Activated CD4-positive, CD25-positive, alpha-beta regulatory T cell treated with anti-CD3 and anti-CD28 coated beads, Interleukin-2, amount 50 U/mL, for 24 hours (primary cell): ENCODE results near the gene UBE2G2.

Experiments used
- ATAC-seq, 2 donors: fragments of 150-1000 bp; cut with Tn5 transposase; one replicate each; pipeline ENCODE4 v1.10.0; 2021; ENCODE audit warnings: mild to moderate bottlenecking in 1 of 2, moderate library complexity in 1 of 2

UBE2G2 gene

GRCh38 chr21:44801468-44802395, at the start of gene UBE2G2:
UBE2G2 (minus strand) TSS chr21:44801820; CDS start chr21:44801748, 72 bp downstream.
- peak; percentile 96 to 97 for ATAC-seq

GRCh38 chr21:44850905-44851657, 49.5 kb upstream of the UBE2G2 start:
- no peak for ATAC-seq

GRCh38 chr21:44850208-44850800, 48.7 kb upstream of the UBE2G2 start:
- ATAC-seq: no peak

- no peak for ATAC-seq
Observed at GRCh38 chr21:44849616-44850130, 48.1 kb upstream of the UBE2G2 start.

GRCh38 chr21:44848821-44849521, 47.4 kb upstream of the UBE2G2 start:
- ATAC-seq: no peak

- ATAC-seq: no peak
Observed at GRCh38 chr21:44847261-44848056, 45.8 kb upstream of the UBE2G2 start.

- ATAC-seq: peak; percentile 55 to 71
Observed at GRCh38 chr21:44846485-44847260, 45.1 kb upstream of the UBE2G2 start.

- no peak for ATAC-seq
Observed at GRCh38 chr21:44846224-44846484, 44.5 kb upstream of the UBE2G2 start.

GRCh38 chr21:44845418-44846223, 44.0 kb upstream of the UBE2G2 start:
- peak; percentile 68 to 72 for ATAC-seq

GRCh38 chr21:44844256-44844655, 42.6 kb upstream of the UBE2G2 start:
- ATAC-seq: no peak

- ATAC-seq: no peak
Observed at GRCh38 chr21:44842721-44843445, 41.3 kb upstream of the UBE2G2 start.

- no peak for ATAC-seq
Observed at GRCh38 chr21:44842087-44842486, 40.5 kb upstream of the UBE2G2 start.

- no peak for ATAC-seq
Observed at GRCh38 chr21:44840771-44841170, 39.2 kb upstream of the UBE2G2 start.

GRCh38 chr21:44838951-44839350, 37.3 kb upstream of the UBE2G2 start:
- ATAC-seq: no peak

GRCh38 chr21:44838039-44838895, 36.6 kb upstream of the UBE2G2 start:
- no peak for ATAC-seq

GRCh38 chr21:44837537-44837936, 35.9 kb upstream of the UBE2G2 start:
- no peak for ATAC-seq

- ATAC-seq: no peak
Observed at GRCh38 chr21:44836666-44837471, 35.2 kb upstream of the UBE2G2 start.

GRCh38 chr21:44836349-44836665, 34.7 kb upstream of the UBE2G2 start:
- no peak for ATAC-seq
